Measurements from ENCODE around the gene NAA38.

Gene NAA38

DNA sequence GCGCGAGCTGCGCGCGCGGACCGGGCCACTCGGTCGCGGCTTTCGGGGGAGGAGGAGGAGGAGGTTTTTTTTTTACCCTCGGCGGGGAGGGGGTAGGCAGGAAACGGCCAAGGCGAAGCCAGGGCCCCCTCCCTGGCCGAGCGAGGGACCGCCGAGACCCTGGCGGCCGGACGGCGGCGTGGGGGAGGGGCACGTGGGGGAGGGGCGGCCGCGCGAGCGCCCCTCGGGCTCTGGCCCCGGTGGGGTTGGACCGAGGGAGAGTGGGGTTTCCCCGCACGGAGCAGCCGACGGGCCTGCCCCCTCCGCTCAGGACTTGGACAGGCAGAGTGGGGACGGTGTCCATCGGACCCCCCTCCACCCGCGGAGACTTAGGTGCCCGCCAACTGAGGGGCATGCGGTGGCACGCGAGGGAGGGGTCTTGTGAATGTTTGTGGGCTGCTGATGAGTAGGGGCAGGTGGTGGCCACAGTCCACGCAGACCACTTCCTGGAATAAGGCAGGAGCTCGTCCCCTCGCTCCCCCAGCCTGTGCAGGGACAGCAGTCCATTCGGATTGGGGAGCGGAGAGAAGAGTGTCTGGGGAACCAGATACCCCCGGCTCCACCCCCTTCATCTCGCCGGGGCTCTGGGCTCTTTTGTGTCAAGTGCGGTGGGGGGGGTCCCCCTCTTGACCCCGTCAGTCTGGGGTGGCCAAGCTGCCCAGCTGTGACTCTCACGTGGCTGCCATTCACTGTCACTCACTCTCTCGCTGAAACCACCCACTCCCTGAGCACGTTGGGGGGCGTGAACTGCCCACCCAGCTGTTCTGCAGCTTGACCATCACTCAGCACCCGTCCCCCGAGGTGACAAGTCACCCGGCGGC lies 28.2 kb upstream of the NAA38 start:
- no peak for TF ChIP-seq EZH2 (IDR thresholded peaks at IDR 0.05; ENCODE audit: borderline replicate concordance, low read length)
- TF ChIP-seq, protein P1, sequence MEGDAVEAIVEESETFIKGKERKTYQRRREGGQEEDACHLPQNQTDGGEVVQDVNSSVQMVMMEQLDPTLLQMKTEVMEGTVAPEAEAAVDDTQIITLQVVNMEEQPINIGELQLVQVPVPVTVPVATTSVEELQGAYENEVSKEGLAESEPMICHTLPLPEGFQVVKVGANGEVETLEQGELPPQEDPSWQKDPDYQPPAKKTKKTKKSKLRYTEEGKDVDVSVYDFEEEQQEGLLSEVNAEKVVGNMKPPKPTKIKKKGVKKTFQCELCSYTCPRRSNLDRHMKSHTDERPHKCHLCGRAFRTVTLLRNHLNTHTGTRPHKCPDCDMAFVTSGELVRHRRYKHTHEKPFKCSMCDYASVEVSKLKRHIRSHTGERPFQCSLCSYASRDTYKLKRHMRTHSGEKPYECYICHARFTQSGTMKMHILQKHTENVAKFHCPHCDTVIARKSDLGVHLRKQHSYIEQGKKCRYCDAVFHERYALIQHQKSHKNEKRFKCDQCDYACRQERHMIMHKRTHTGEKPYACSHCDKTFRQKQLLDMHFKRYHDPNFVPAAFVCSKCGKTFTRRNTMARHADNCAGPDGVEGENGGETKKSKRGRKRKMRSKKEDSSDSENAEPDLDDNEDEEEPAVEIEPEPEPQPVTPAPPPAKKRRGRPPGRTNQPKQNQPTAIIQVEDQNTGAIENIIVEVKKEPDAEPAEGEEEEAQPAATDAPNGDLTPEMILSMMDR (IDR thresholded peaks at IDR 0.05; ENCODE audit: low read length), result no peak
- Histone ChIP-seq H3K4me1 (ENCODE audit: insufficient read depth, low read length, severe bottlenecking) (peaks cover 57% of the 10 kb centered on the region), H3K4me2 (ENCODE audit: low read length) (peak overlapping the region; percentile 92)

DNA sequence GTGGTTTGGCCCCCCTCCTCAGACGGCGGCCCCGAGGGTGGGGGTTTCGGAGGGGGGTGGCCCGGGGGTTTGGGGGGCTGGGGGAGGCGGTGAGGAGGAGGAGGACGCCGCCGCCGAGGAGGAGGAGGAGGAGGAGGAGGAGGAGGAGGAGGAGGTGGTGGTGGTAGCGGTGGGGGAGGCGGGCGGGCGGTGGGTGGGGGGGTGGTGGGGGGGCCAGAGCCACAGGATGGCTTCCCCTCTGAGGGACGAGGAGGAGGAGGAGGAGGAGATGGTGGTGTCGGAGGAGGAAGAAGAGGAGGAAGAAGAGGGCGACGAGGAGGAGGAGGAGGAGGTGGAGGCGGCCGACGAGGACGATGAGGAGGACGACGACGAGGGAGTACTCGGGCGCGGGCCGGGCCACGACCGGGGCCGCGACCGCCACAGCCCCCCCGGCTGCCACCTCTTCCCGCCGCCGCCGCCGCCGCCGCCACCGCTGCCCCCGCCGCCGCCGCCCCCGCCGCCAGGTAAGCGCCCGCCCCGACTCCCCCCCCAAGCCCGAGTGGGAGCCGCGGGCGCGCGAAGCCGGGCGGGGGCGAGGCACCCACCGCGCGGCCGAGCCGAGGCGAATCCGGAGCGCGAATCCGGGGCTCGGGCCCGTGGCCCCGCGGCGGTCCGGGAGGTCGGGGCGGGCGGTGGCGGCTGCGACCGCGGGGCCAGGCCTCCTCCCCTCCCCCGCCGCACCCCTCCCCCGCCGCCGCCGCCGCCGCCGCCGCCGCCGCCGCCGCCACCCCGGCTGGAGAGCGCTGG lies 27.4 kb upstream of the NAA38 start:
- Histone ChIP-seq H3K27ac (ENCODE audit: low read depth, low read length, poor library complexity, severe bottlenecking) (peak overlapping the region; percentile 97), H3K4me1 (ENCODE audit: insufficient read depth, low read length, severe bottlenecking) (peaks cover 65% of the 10 kb centered on the region), H4K20me1 (ENCODE audit: insufficient read depth, low read length) (no peaks in the 10 kb centered on the region), H3K27me3 (ENCODE audit: insufficient read depth, low read length) (no peaks in the 10 kb centered on the region), H3K9ac (ENCODE audit: low read length) (peak overlapping the region; percentile 98), H3F3A (ENCODE audit: insufficient read depth, low read length) (peaks cover 12% of the 10 kb centered on the region; the same call in 1 of the 2 replicates), H3K9me2 (ENCODE audit: low read depth, low read length) (no peaks in the 10 kb centered on the region), H3K4me3 (ENCODE audit: low read depth, low read length, poor library complexity, severe bottlenecking) (peak overlapping the region; percentile 98), H2AFZ (ENCODE audit: low read length) (no peak overlapping the region), H3K36me3 (ENCODE audit: insufficient read depth, low read length) (peaks cover 24% of the 10 kb centered on the region; the same call in 1 of the 2 replicates), H3K9me3 (ENCODE audit: low read length) (no peaks in the 10 kb centered on the region), H3K4me2 (ENCODE audit: low read length) (no peak overlapping the region), H3K79me2 (ENCODE audit: insufficient read depth, low read length) (peaks cover 21% of the 10 kb centered on the region)
- TF ChIP-seq, protein P1 (IDR thresholded peaks at IDR 0.05; ENCODE audit: low read length), result no peak
- no peak for TF ChIP-seq EZH2 (IDR thresholded peaks at IDR 0.05; ENCODE audit: borderline replicate concordance, low read length)

More for the DNA sequence above, 28.2 kb upstream of the NAA38 start:
- peak overlapping the region; percentile 90 for H3K27ac ChIP-seq (ENCODE audit: low read depth, low read length, poor library complexity, severe bottlenecking)
- peak overlapping the region; percentile 98 for H3K9ac ChIP-seq (ENCODE audit: low read length)
- H3F3A ChIP-seq (ENCODE audit: insufficient read depth, low read length), result peaks cover 6% of the 10 kb centered on the region; the same call in 1 of the 2 replicates
- peaks cover 24% of the 10 kb centered on the region; the same call in 1 of the 2 replicates for H3K36me3 ChIP-seq (ENCODE audit: insufficient read depth, low read length)
- no peaks in the 10 kb centered on the region for H3K27me3 ChIP-seq (ENCODE audit: insufficient read depth, low read length)
- peak overlapping the region; percentile 98 for H3K4me3 ChIP-seq (ENCODE audit: low read depth, low read length, poor library complexity, severe bottlenecking)
- H3K79me2 ChIP-seq (ENCODE audit: insufficient read depth, low read length), result peaks cover 21% of the 10 kb centered on the region
- no peaks in the 10 kb centered on the region for H3K9me3 ChIP-seq (ENCODE audit: low read length)
- no peak overlapping the region for H2AFZ ChIP-seq (ENCODE audit: low read length)
- no peaks in the 10 kb centered on the region for H4K20me1 ChIP-seq (ENCODE audit: insufficient read depth, low read length)
- no peaks in the 10 kb centered on the region for H3K9me2 ChIP-seq (ENCODE audit: low read depth, low read length)

DNA sequence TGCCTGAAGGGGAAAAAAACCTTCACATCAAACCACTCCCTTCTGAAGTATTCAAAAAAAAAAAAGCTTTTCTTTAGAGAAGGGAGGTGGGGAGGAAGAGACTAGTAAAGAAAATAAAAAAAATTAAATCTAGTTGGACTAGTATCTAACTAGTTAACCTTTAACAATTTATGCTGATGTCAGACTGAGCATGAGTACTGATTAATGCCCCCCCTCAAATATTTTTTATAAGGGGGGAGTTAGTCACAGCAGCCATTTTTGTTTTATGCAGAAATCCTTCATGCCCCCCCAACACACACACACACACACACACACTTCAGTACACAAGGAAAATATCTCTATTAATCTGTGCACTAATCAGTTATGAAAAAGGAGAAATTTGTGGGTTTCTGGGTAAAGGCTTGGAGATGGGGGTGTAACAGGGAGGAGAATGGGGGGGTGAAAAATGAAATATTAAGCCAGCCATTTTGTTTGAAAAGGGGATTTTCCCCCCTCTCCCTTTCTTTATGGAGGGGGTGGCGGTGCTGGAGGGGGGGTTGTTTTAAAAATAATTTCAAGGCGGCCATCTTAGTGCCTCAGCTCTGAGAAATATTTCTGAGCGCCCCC lies 26.5 kb upstream of the NAA38 start:
- TF ChIP-seq, protein P1 (IDR thresholded peaks at IDR 0.05; ENCODE audit: low read length), result no peak
- no peak for TF ChIP-seq EZH2 (IDR thresholded peaks at IDR 0.05; ENCODE audit: borderline replicate concordance, low read length)
- H2AFZ ChIP-seq (ENCODE audit: low read length), result no peak overlapping the region
- H3K27me3 ChIP-seq (ENCODE audit: insufficient read depth, low read length), result no peaks in the 10 kb centered on the region
- H3K4me2 ChIP-seq (ENCODE audit: low read length), result peak overlapping the region; percentile 85
- H3K27ac ChIP-seq (ENCODE audit: low read depth, low read length, poor library complexity, severe bottlenecking), result peak overlapping the region; percentile 97
- H3K4me1 ChIP-seq (ENCODE audit: insufficient read depth, low read length, severe bottlenecking), result peaks cover 66% of the 10 kb centered on the region
- no peaks in the 10 kb centered on the region for H3K9me2 ChIP-seq (ENCODE audit: low read depth, low read length)
- H3F3A ChIP-seq (ENCODE audit: insufficient read depth, low read length), result peaks cover 12% of the 10 kb centered on the region; the same call in 1 of the 2 replicates
- peak overlapping the region; percentile 60 for H3K4me3 ChIP-seq (ENCODE audit: low read depth, low read length, poor library complexity, severe bottlenecking)
- H3K79me2 ChIP-seq (ENCODE audit: insufficient read depth, low read length), result peaks cover 21% of the 10 kb centered on the region
- peaks cover 22% of the 10 kb centered on the region; the same call in 1 of the 2 replicates for H3K36me3 ChIP-seq (ENCODE audit: insufficient read depth, low read length)
- H3K9ac ChIP-seq (ENCODE audit: low read length), result peak overlapping the region; percentile 81
- no peaks in the 10 kb centered on the region for H3K9me3 ChIP-seq (ENCODE audit: low read length)
- H4K20me1 ChIP-seq (ENCODE audit: insufficient read depth, low read length), result no peaks in the 10 kb centered on the region

Measured in OCI-LY1 (cell line).